HG03280 (cell line): ENCODE results near the gene ADAMTS8.

Experiments
- ATAC-seq: cut with Tn5 transposase; IDR thresholded peaks from one replicate; pipeline ENCODE4 v1.9.1; 2021; ENCODE audit warnings: mild to moderate bottlenecking, moderate library complexity; ENCODE audit not compliant: unreplicated experiment

The ADAMTS8 gene

GRCh38 chr11:130421697-130422096 is 6.7 kb downstream of the ADAMTS8 start:
- no peak for ATAC-seq

DNA sequence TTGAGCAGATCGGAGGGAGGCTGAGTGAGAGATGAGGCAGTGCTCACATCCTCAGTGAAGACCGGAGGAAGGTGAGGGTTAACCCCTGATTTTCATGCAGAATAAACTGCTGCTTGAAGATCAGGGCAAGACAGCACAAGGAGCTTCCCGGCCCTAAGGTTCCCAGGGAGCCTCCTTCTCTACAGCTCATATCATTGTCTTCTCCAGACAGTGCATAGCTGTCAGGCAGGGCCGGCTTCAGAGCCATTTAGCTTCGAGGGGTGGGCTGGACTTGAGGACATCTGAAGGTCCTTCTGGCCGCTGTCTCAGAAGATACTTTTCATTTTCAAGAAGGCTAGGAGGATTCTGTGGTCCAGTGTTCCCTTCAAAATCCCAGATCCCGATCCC is 7.2 kb downstream of the ADAMTS8 start:
- ATAC-seq: no peak

GRCh38 chr11:130420478-130421198 is 7.8 kb downstream of the ADAMTS8 start:
- ATAC-seq: no peak

- no peak for ATAC-seq
Measured at GRCh38 chr11:130418756-130419155, 9.7 kb downstream of the ADAMTS8 start.

DNA sequence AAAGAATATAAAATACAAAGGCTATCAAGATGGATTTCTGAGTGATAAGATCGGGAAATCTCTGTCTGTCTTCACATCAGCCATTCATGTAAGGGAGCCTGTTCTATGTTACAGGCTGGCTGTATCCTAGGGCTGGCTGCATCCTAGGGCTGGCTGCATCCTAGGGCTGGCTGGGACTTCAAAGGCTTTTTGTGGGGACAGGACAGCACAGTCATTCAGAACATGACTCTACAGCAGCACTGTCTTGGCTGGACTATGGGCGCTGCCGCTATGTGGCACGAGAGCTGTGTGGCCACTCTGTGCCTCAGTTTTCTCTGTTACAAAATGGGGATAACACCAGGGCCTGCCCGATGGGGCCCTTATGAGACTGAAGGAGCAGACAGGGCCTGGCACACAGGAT is 10.2 kb downstream of the ADAMTS8 start:
- no peak for ATAC-seq

GRCh38 chr11:130416906-130417305 is 11.5 kb downstream of the ADAMTS8 start:
- ATAC-seq: no peak

- ATAC-seq: no peak
Measured at GRCh38 chr11:130416530-130416882, 11.9 kb downstream of the ADAMTS8 start.

- ATAC-seq: no peak
Measured at GRCh38 chr11:130415731-130416529, 12.5 kb downstream of the ADAMTS8 start.

DNA sequence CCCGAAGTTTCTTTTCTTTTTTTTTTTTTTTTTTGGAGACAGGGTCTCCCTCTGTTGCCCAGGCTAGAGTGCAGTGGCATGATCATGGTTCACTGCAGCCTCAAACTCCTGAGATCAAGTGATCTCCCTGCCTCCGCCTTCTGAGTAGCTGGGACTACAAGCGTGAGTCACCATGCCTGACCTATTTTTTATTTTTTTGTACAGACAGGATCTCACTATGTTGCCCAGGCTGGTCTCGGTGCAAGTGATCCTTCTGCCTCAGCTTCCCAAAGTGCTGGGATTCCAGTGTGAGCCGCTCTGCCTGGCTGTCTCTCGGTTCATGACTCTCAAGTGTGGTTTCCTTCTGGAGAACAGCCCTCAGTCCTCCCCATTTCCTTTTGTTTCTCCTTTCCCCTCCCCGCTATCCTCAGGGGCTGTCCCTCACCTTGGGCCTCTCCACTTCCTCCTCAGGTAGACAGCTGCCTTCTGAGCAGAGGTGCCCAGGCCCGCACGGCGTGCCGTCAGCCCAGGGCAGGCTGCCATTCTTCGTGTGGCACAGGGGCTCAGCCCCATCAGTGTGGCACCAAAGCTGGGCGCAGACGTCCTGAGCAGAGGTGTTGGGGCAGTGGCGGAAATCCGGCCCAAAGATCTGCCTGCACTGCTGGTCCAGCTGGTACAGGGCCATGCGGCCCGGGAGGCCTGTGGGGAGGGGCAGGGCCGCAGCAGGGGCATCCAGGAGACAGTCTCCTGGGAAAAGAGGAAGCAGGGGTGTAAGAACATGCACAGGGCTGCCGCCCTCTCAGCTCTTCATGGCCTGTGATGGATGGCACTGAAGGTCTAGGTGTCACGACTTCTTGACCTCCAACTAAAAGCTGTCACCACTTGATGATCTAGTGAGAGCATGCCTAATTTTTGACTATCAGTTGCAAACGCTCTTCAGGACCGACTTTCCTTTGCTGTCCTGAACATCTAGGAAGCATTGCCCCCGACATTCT is 14.0 kb downstream of the ADAMTS8 start:
- ATAC-seq: no peak

- ATAC-seq: no peak
Measured at GRCh38 chr11:130413405-130414106, 14.9 kb downstream of the ADAMTS8 start.

- ATAC-seq: no peak
Measured at GRCh38 chr11:130411223-130411622, 17.2 kb downstream of the ADAMTS8 start.

DNA sequence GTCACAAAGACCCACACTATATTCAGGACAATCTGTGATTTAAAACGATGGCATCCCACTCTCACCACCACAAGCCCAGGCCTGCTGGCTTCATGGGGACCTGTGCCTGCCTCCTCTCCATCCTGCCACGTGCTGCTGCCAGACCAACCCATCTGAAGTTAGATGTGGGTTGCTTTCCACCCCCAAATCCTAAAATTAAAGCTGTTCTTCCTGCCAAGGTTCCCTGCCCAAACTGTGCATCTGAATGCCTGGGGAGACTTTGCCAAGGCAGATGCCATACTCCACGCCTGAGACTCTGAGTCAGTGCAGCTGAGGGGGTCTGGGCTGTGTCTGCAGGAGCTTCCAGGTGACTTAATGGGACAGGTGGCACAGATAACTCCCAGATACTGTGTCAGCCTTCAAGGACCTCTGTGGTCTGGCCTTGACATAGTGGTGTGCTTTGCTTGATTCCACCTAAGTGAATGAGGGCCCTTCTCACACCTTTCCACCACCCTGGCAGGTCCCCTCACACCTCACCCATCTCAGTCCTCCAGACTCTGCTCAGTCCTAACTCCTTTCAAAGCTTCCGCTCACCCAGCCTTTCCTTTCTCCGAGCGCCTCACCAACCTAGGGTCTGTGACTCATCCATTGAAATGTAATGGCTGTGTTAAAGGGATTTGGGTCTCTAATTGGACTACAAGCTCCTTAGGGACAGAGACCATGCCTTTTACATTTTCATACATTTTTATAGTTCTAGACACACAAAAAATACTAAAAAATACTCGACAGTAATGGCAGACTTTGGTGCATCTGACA is 18.6 kb downstream of the ADAMTS8 start:
- no peak for ATAC-seq

DNA sequence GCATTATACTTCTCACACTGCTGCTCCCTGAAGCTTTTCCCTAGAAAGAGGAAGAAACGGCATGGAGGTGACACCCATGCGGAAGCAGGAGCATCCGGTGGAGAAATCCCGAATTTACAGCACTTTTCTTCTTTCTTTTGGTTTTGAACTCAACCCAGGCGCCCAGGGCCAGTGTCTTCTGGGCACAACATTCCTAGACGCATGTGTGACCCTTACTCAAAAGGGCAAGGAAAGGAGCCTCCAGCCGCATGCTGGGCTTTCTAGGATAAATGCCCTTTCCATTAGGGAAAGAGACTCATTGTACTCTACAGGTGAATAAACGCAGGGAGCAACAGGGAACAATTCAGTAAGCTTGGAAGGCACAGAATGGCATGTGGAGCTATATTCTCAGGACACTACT is 19.5 kb downstream of the ADAMTS8 start:
- no peak for ATAC-seq

GRCh38 chr11:130408401-130408890 is 20.0 kb downstream of the ADAMTS8 start:
- ATAC-seq: no peak

- no peak for ATAC-seq
Measured at GRCh38 chr11:130407978-130408377, 20.4 kb downstream of the ADAMTS8 start.

DNA sequence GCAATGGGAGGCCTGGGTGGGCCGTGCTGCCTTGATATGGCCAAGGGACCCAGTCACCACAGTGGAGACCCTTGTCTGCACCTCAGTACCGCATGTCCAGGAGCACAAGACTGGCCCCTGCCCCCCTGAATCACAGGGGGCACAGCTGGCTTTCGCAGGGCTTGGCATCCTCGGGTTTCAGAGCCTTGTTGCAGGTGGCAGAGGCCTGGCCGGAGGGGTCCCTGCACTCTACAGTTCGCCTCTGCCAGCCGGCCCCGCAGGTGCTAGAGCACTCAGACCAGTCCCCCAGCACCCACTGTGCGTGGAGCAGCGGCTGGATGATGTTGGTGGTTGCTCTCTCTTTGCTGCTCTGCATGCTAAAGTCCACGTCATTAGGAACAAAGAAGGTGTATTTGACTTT is 23.0 kb downstream of the ADAMTS8 start:
- ATAC-seq: no peak

- ATAC-seq: no peak
Measured at GRCh38 chr11:130404727-130405126, 23.7 kb downstream of the ADAMTS8 start.

GRCh38 chr11:130403967-130404366 is 24.4 kb downstream of the ADAMTS8 start:
- ATAC-seq: no peak

GRCh38 chr11:130403271-130403804 is 25.1 kb downstream of the ADAMTS8 start:
- ATAC-seq: no peak
